ENCODE results near the gene PHF14.

DNA sequence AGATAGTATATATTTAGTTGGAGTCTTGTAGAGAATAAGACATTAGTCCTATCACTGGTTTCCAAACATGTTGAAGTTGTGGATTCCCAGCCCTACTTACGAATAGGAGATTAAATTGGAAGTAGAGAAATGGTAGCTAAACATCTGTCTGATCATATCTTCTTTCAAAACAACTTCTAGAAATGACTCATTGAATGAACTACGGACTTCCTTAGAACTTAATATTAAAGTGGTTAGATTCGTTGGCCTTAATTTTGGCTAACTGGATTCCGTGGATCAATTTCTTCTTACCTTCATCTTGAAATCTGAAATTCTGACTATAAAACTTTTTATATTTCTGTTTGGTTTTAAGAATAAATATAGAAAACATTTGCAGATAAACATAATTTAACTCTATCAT lies 3.4 kb downstream of the PHF14 start:
- TF ChIP-seq CTCF (IDR thresholded peaks at IDR 0.05) (no peak), ZFX (IDR thresholded peaks at IDR 0.05; ENCODE audit: borderline replicate concordance) (no peak)

Measured in 22Rv1 (cell line).